GM19438 (cell line): ENCODE results near the gene NEDD4.
A peak's percentile ranks its signal among the peaks of the same experiment; 100 is the strongest.
"Not testable (repeated sequence)": the region's sequence is repeated elsewhere in the genome, so short reads cannot be mapped to it uniquely, and the experiment has no call there.

Experiments used
- ATAC-seq: cut with Tn5 transposase; IDR thresholded peaks from one replicate; pipeline ENCODE4 v1.9.1; 2021; ENCODE audit warnings: low read depth; ENCODE audit not compliant: unreplicated experiment

Gene NEDD4

DNA sequence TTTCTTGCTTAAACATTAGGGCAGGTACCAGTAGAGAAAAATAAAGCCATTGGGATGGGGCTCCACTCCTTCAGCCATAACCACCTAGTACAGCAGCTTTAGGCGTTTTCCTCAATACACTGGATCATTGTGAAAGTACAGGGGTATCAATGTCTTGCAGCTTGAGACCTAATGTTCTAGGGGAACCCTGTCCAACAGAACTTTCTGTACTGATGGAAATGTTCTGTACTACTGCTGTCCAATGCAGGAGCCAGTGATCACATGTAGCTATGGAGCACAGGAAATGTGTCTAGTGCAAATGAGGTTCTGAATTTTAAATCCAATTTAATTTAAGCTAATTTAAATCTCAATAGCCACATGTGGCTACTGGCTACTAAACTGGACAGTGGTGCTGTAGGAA lies 93.9 kb downstream of the NEDD4 start:
- ATAC-seq, result no peak

DNA sequence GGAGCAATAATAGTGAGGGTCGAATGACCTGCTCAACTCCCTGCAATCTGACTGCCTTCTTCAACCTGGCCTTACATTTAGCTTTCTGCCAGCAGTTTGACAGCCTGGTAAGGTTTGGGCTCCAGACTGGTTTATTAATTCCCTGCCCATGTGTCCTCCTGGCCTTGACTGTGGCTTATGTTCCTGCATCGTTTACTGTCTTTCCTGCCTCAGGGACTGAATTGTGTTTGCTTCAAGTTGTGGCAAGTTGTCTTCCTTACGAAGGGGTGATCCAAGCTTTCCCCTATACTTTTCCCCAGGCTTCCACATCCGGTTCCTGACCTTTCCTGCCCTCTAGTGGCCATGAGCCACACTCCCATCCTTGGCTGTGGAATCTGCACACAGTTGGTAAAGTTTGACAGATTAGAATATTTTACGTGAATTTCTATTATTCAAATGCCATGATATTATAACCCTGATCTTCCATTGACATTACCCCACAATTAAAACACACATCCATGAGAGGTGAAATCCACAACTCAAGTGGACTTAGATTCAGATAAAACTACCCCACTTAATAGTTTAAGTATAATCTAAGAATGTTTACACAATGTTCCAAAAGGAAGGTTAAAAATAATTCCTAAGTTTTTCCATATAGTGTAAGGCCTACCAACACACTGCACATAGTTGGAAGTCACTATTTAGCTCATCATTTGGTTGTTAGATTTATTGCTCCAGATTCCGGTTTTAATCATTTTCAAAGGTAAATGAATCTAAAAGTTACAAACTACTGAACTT lies 95.7 kb downstream of the NEDD4 start:
- ATAC-seq, result no peak

DNA sequence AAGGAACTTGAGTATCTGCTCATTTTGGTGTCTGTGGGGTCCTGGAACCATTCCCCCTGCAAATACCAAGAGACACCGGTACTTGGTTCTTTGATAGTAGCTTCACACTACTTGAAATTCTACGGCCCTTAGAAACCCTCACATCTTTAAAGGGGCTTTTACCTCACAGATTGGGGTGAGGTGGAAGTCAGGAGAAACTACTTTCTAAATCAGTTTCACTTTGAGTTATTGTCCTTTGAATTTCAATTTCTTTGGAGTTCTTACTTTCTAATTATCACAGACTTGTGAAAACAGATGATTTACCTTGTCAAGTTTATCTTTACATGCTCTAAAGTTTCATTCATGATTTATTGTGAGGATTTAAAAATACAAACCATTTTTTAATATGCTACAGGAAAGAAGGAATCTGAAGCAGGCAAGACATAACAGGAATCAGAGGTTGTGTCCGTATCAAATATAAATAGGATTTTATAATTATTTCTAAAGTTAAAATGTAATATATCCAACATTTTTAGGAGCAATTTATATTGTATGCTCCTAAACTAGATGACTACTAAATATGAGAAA lies 98.9 kb downstream of the NEDD4 start:
- ATAC-seq, result no peak

DNA sequence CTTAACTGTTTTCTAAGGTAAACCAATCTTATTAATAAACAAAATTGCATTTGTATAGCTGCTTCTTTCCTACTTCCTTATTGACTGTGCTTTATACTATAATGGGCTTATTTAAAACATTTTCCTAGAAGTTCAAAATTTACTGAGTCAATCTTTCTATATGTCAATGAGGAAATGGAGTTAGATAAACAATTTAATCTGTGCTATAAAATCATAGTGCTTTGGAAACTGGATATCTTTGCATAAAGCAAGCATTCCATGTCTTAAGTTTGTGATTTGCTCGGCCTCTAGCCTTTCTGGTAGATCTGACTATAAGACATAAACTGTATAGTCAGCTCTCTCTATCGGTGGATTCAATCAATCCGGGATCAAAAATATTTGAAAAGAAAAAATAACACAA lies 99.6 kb downstream of the NEDD4 start:
- no peak for ATAC-seq

DNA sequence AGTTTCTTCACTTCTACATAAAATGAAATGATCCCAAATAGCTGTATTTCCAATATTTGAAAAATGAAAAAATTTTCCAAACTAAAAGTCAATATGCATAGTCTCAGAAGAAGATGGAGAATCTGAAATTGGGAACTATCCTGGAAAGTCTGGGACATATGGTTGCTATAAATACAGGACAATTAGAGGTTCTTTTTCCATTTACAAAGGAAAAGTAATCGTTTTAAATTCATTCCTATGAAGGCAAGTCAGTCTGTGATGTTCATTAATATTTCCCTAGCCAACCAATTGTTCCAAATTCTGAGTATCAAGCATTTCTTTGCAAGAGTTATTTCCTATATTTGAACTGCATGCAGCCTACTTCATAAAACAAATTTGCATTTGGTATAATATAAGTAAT lies 102.2 kb downstream of the NEDD4 start:
- ATAC-seq, result no peak

DNA sequence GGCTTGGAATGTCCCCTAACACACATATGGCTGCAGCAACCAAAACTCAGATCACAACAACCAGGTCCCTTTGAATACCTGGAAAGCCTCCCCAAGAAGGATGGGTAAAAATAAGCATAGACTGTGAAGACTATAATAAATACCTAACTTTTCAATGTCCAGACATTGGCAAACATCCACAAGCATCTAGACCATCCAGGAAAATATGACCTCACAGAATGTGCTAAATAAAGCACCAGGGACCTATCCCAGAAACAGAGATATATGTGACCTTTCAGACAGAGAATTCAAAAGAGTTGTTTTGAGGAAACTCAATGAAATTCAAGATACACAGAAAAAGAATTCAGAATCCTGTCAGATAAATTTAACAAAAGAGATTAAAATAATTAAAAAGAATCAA lies 109.2 kb downstream of the NEDD4 start:
- no peak for ATAC-seq

DNA sequence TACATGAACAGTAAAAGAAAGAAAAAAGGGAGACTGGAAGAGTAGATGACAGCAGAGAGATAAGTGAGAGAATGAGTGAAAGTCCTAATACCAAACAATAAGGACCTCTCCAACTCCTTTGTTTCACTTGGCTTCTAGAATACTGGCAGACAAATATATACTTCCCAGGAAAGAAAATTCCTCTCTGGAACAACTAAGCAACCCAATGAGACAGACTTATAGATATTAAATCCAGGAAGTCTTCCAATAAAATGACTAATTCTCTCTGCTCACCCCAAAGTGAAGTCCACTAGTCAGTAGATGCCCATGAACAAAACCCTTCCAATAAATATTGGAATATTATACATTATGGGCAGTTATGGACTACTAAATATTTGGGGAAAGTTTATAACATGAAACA lies 114.2 kb downstream of the NEDD4 start:
- ATAC-seq, result no peak

DNA sequence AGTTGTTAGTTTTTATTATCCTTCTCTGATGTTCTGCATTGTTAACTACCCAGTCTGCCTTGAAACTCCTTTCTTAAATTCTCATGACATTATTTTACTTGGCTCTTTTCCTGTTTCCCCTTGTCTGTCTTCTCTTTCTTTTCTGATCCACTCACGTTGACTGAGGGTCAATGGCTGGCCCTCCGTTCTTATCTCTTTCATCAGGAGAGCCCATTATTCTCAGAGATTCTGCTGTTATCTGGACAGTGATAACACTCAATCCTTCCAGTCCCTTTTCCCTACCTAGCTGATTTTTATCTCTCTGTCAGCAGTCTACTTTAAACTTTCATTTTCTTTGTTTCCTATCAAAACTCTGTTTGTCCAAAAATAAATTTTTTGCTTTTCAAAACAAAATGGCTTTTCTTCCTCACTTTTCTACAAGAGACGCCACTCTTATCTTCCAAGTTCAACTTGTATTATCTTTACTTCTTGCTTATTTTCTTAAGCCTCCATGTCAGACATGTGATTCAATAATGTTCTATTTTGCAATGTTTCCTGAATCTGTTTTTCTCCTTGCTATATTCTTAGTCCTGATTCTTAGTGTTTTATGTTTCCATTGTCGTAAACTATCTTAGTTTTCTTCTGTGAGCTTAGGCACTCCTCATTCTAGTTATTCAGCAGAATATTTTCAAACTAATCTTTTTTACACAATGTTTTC lies 120.2 kb downstream of the NEDD4 start:
- no peak for ATAC-seq

DNA sequence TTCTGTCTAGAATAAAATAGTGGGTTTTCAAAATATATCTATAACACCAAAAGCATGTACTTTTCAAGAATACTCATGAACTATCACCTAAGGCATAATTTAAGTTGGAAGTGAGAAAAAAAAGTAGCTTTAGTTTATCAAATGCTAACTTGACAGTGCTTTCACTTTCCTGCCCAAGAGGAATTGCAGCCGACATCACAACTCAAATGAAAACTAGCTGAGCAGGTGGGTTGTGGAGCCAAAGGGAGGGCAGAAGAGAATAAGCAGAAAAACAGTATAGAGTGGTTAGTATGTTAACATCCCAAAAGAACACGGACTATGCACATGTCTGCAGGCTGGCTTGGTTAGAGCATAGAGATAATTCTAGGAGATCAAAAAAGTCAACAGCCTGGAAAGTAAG lies 120.9 kb downstream of the NEDD4 start:
- no peak for ATAC-seq

DNA sequence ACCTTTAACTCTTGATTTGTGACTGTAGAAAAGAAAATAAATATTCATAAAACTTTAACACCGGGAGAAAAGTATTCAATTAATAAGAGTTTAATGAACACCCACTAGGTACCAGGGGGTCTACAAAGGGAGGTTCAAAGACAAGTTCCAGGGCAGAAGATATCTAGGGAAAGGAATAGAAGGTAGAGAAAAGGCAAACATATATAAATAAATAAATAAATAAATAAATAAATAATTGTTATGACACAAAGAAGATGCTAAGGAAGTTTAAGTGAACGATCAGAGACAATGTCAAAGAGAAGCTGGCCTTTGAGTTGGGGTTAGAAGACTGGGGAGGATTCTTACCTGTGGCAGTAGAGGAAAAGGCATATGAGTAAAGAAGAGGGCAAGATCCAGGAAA lies 123.8 kb downstream of the NEDD4 start:
- ATAC-seq, result no peak

DNA sequence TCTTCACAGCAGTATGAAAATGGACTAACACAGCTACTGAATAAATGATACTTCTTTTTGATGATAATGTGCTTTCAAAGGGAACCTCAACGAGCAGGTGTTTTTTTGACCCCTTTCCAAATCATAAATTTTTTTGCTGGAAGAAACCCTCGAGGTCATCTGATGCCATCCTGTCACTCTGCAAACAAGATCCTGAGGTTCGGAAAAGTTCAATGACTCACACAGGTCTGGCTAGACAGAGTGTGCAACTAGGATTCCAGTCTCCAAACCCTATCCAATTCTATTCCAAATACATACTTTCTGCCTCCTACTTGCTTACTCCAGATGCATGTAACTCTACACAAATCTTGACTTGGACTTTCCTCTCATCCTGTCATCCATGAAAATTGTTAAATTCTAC lies 124.7 kb downstream of the NEDD4 start:
- ATAC-seq, result no peak

DNA sequence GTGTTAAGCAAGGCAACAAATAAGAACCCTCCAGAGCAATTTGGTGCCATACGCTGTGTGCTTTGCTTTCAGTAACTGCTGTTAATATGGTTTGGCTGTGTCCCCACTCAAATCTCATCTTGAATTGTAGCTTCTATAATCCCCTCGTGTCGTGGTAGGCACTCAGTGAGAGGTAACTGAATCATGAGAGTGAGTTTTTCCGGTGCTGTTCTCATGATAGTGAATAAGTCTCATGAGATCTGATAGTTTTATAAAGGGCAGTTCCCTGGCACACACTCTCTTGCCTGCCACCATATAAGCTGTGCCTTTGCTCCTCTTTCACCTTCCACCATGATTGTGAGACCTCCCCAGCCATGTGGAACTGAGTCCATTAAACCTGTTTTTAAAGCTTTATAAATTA lies 125.1 kb downstream of the NEDD4 start:
- ATAC-seq, result not testable (repeated sequence)

DNA sequence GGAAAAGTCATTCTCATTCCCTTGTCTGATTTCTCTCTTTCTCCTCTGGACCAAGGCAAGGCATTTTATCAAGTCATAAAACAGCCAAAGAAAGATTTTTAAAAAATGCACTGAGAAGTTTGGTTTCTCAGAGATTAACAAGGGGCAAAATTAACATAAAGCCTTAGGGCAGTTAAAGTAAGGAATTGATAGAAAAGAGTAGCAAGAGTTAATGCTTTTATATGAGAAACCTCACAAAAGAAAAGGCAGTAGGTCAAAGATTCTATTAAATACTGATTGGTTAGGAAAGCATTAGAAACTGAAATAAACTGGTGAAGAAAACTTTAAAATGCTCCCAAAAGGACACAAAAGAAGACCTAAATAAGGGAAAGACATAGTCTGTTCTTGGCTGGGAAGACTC lies 129.5 kb downstream of the NEDD4 start:
- ATAC-seq, result no peak

DNA sequence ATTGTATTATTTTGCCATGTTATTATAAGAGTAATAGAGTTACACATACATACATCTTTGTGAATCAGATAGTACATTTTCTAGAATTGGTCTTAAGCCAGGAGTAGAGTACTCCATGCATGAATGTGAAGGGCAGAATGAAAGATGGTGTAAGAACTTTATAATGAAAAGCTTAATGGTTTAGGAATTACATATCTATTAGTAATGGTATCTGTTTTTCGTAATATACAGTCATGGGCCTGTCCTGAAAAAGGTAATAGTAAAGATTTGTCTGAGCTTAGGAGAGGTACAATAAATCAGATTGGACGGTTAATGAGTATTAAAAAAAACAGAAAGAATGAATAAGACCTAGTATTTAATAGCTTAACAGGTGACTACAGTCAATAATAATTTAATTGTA lies 132.3 kb downstream of the NEDD4 start:
- no peak for ATAC-seq

DNA sequence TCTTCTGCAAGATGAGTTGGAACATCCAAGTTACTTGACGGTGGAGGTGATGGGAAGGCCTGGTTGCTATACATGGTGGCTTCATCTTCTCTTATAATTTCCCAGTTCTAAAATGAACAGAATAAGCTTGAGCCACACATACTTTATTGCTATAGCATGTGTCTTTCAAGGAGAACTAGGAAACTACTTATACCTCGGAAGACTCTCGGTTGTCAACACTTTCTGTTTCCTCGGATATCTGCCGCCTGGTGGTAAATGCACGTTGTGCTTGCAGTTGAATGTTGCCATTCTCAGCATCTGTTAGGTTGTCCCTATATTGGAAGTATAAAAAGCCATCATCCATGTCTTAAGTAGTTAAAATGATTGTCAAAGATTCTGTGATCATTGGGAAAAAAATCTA lies 132.9 kb downstream of the NEDD4 start:
- no peak for ATAC-seq

DNA sequence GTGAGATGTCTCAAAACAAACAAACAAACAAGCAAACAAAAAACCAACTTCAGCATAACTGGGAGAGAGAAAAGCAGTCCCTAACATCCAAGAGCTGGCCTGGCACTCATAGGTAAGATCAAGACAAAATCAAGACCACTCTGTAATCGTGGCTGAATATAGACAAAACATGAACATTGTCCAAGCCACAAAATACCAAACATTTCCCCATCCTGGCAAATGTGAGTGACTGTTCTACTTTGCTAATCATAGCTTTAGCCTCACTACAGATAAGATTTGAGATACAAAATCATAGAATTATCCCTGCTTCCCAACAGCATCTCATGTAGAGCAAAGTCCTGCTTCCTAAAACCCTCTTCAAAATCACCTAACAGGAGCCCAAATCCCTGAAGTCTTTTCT lies 133.7 kb downstream of the NEDD4 start:
- no peak for ATAC-seq

DNA sequence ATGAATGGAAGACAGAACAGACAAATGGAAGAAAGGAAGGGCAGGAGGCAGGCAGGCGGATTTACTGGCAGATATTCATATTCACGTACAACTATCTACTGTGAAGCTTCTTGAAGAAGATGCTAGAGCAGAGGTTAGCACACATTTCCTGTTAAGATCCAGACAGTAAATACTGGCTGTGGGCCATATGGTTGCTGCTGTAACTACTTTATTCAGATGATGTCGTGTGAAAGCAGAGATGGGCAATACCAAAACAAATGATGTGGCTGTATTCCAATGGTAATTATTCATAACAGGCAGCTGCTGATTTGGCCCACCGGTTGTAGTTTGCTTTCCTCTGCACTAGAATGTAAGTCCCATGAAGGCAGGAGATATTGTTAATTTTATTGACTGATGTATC lies 134.8 kb downstream of the NEDD4 start:
- no peak for ATAC-seq

DNA sequence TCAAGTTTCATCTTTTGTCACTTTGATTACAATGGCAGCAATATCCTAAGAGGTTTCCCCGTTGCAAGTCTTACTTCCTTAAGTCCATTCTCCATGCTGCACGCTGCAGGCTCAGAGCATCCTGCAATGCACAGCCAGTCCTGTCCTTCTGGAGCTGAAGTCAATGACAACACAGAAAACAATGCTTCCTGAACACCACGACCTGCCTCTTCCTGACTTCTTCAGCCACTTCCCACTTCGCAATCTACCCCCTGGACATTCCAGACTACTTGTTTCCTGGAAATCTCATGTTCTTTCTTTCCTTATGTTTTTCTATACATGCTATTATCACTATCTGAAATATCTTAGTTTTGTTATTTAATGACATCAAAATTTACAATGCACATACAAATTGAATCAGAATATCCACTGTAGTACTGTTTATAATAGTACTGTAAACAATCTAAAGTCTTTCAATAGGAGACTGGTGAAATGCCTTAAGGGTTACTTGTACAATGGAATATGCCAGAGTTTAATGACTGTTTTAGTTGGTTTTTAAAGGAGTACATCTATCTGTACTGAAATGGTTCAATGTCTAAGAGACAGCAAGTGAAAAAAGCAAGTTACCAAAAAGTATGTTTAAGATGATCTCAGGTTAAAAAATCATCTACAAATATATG lies 136.8 kb downstream of the NEDD4 start:
- no peak for ATAC-seq

DNA sequence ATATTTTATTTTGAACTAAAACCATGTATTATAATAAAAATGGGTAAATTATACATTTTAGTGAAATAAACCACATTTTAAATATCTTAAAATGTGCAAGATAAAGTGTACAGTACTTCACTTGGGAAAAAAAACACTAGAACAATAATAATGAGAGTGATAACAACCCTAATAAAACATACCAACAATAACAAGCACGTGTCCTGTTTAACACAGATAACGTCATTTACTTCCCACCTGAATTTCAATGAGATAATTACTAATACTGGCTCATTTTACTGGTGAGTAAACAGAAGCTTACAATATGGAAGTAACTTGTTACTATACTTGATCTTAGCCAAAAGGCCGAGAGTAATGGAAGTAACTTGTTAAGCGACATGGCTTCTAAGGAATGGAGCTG lies 140.3 kb downstream of the NEDD4 start:
- ATAC-seq, result no peak

DNA sequence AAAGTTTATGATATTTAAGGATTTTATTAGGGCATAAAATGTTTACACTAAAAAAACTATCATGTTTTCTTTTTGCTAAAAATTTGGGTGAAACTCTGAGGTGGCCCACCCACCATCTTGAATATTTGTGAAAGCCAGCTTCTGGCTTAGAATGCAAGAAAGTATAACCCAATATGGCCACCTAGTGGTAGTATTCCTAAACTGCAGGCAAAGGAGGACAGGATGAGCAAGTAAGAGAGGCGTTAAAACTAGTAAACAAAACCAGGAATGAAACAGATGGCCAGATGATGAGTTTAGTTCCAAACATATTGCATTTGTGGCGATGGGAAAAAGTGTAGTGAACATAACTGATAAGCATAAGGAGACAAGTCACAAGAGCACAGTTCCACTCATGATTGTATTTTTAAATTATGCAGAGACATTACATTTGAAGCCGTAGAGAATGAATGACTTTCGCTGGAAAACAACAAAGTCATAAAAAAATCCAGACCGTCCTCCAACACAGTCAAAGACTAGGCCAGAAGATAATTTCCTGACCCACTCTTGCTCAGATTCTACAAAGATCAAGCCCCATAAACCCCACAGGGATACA lies 147.2 kb downstream of the NEDD4 start:
- peak; percentile 77 for ATAC-seq

DNA sequence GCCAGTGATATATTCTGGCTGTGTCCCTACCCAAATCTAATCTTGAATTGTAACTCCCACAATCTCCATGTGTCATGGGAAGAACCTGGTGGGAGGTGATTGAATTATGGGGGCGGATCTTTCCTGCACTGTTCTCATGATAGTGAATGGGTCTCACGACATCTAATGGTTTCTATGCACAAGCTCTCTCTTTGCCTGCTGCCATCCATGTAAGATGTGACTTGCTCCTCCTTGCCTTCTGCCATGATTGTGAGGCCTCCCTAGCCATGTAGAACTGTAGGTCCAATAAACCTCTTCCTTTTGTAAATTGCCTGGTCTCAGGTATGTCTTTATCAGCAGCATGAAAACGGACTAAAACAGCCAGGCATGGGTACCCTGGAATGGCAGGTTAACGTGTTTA lies 150.5 kb downstream of the NEDD4 start:
- ATAC-seq, result not testable (repeated sequence)
